GM23248 (cell line): ENCODE results near the gene TSPAN5. TPM values are rescaled to one million over a fixed set of nuclear protein-coding genes. Genes with fewer than 3 reads are reported as not detected.
"Not testable (repeated sequence)": the region's sequence is repeated elsewhere in the genome, so short reads cannot be mapped to it uniquely, and the experiment has no call there.

Experiments used
- DNase-seq: peaks from one replicate; pipeline ENCODE4 v3.0.0-alpha.2; 2015
- H2AFZ ChIP-seq: fragments of 200-600 bp; sonication (generic); 2 replicates; pipeline ENCODE4 v1.6.1; 2016; ENCODE audit warnings: antibody characterized with exemption
- H3F3A ChIP-seq: fragments of 200-600 bp; sonication (generic); 2 replicates; pipeline ENCODE4 v1.6.1; 2016; ENCODE audit warnings: mild to moderate bottlenecking, antibody characterized with exemption, mixed run types; ENCODE audit not compliant: insufficient read depth
- H3K27ac ChIP-seq: fragments of 200-600 bp; sonication (generic); 2 replicates; pipeline ENCODE4 v1.5.1; 2016; ENCODE audit warnings: mild to moderate bottlenecking
- H3K27me3 ChIP-seq: fragments of 200-600 bp; sonication (generic); replicated peaks from 2 replicates; pipeline ENCODE4 v1.6.1; 2016; ENCODE audit warnings: mild to moderate bottlenecking; ENCODE audit not compliant: insufficient read depth
- H3K36me3 ChIP-seq: fragments of 200-600 bp; sonication (generic); 2 replicates; pipeline ENCODE4 v1.6.1; 2016; ENCODE audit warnings: low read depth, mild to moderate bottlenecking
- H3K4me1 ChIP-seq: fragments of 200-600 bp; sonication (generic); 2 replicates; pipeline ENCODE4 v1.6.1; 2016; ENCODE audit warnings: mild to moderate bottlenecking; ENCODE audit not compliant: insufficient read depth
- H3K4me2 ChIP-seq: fragments of 200-600 bp; sonication (generic); one replicate; pipeline ENCODE4 v1.6.1; 2016; ENCODE audit warnings: mild to moderate bottlenecking; ENCODE audit not compliant: unreplicated experiment
- H3K4me3 ChIP-seq: fragments of 200-600 bp; sonication (generic); 2 replicates; pipeline ENCODE4 v1.5.1; 2016; ENCODE audit warnings: mild to moderate bottlenecking
- H3K79me2 ChIP-seq: fragments of 200-600 bp; sonication (generic); 2 replicates; pipeline ENCODE4 v1.6.1; 2016; ENCODE audit warnings: mild to moderate bottlenecking; ENCODE audit not compliant: insufficient read depth
- H3K9ac ChIP-seq: fragments of 200-600 bp; sonication (generic); 2 replicates; pipeline ENCODE4 v1.6.1; 2016; ENCODE audit warnings: mild to moderate bottlenecking
- H3K9me2 ChIP-seq: fragments of 200-600 bp; sonication (generic); 2 replicates; pipeline ENCODE4 v1.6.1; 2016; ENCODE audit warnings: mixed run types, mild to moderate bottlenecking, moderate library complexity; ENCODE audit not compliant: insufficient read depth
- H3K9me3 ChIP-seq: fragments of 200-600 bp; sonication (generic); one replicate; pipeline ENCODE4 v1.6.1; 2017; ENCODE audit warnings: low read depth
- H4K20me1 ChIP-seq: fragments of 200-600 bp; sonication (generic); 2 replicates; pipeline ENCODE4 v1.6.0; 2016; ENCODE audit not compliant: insufficient read depth
- EZH2 ChIP-seq: fragments of 200-600 bp; sonication (generic); IDR thresholded peaks from 2 replicates; pipeline ENCODE4 v1.6.1; 2018; ENCODE audit warnings: antibody characterized with exemption, mild to moderate bottlenecking; ENCODE audit not compliant: insufficient read depth, poor library complexity, severe bottlenecking
- EZH2phosphoT487 ChIP-seq: fragments of 200-600 bp; sonication (generic); IDR thresholded peaks from 2 replicates; pipeline ENCODE4 v1.6.1; 2018; ENCODE audit warnings: antibody characterized with exemption, moderate library complexity, mild to moderate bottlenecking, low read depth; ENCODE audit not compliant: insufficient read depth
- WGBS, 2 experiments: methylation state at CpG; one replicate each; pipeline ENCODE4 v1.1.6; 2015 to 2017; ENCODE audit warnings: low lambda C conversion rate in 2 of 2, low coverage in 1 of 2; ENCODE audit errors: missing lambda C conversion rate in 2 of 2; 5-methylcytosine and 5-hydroxymethylcytosine counted together
- in situ Hi-C: fragments of 300-500 bp; cut with MboI; formaldehyde crosslinking; loops from 2 replicates; pipeline ENCODE4 v1.15.0; 2020
- polyA plus RNA-seq: library from polyadenylated mRNA; unstranded; fragments of >200 nt; fragmentation: Nextera tagmentation; extraction: Ambion mirVana; gene quantifications from 2 replicates; pipeline ENCODE4 v1.2.1, GENCODE V29; 2016
- total RNA-seq: library from RNA; depleted of rRNA; stranded (reverse); fragments of >200 nt; shearing (Covaris generic); gene quantifications from 2 replicates; pipeline ENCODE4 v1.2.3, GENCODE V29; 2014

Gene TSPAN5
- total and polyA plus RNA-seq, 2 experiments from 2014 or later: 61.9 to 76.6 TPM

DNA sequence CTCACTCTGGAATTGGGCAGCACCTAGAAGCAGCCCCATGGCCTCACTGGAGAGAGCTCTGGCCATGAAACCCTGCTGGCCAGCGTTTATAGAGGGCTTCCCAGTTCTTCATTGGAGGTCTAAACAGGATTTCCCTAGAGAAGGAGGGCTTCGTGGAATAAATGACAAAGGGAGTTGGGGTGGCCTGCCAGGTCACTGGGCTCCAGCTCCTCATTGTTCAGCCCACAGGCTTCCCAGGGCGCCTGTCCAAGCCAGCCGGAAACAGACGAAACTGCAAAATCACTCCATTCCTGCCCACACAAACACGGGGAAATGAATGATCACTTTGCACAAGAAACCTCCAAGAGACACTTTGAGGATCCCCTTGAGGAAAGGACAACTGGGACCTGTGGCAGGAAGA, 189.7 kb downstream of the TSPAN5 start:
- 5 to 7% methylated on average over 6 of the region's 6 CpGs for WGBS, 2 experiments

GRCh38 chr4:98467627-98468072, 190.8 kb downstream of the TSPAN5 start:
- in situ Hi-C loops: loop anchor here (25.0 kb wide), 2 partner anchors 195 to 945 kb away; partner anchors contain the start of gene TSPAN5
- Histone ChIP-seq H3K9me3 (no peaks in the 10 kb centered on the region), H2AFZ (peak overlapping the region; percentile 61), H3K9me2 (no peaks in the 10 kb centered on the region), H3K4me2 (peak overlapping the region; percentile 86), H3F3A (peaks cover 18% of the 10 kb centered on the region), H3K4me1 (peaks cover 21% of the 10 kb centered on the region), H3K79me2 (peaks cover 13% of the 10 kb centered on the region; the same call in 1 of the 2 replicates), H3K27me3 (no peaks in the 10 kb centered on the region), H3K9ac (peak overlapping the region; percentile 73), H4K20me1 (no peaks in the 10 kb centered on the region), H3K27ac (peak overlapping the region; percentile 82), H3K4me3 (peak overlapping the region; percentile 72), H3K36me3 (peaks cover 10% of the 10 kb centered on the region; the same call in 1 of the 2 replicates)
- 4% methylated on average over 20 of the region's 20 CpGs for WGBS, 2 experiments
- peak; percentile 97 for DNase-seq
- TF ChIP-seq EZH2 (no peak), EZH2phosphoT487 (no peak)

More for the DNA sequence above, 189.7 kb downstream of the TSPAN5 start:
- H3K9me3 ChIP-seq: no peaks in the 10 kb centered on the region
- peaks cover 12% of the 10 kb centered on the region; the same call in 1 of the 2 replicates for H3K36me3 ChIP-seq
- H3K27me3 ChIP-seq: no peaks in the 10 kb centered on the region
- peak overlapping the region; percentile 52 for H3K9ac ChIP-seq
- H3K27ac ChIP-seq: peak overlapping the region; percentile 82
- peak; percentile 84 for DNase-seq
- H3F3A ChIP-seq: peaks cover 26% of the 10 kb centered on the region
- TF ChIP-seq EZH2phosphoT487 (no peak), EZH2 (no peak)
- no peaks in the 10 kb centered on the region for H3K9me2 ChIP-seq
- H3K4me2 ChIP-seq: peak overlapping the region; percentile 37
- in situ Hi-C loops: loop anchor here (25.0 kb wide), 2 partner anchors 194 to 944 kb away; partner anchors contain the start of gene TSPAN5
- no peak overlapping the region for H3K4me3 ChIP-seq
- H3K79me2 ChIP-seq: peaks cover 13% of the 10 kb centered on the region; the same call in 1 of the 2 replicates
- H2AFZ ChIP-seq: peak overlapping the region; percentile 18; the same call in 1 of the 2 replicates
- peaks cover 23% of the 10 kb centered on the region for H3K4me1 ChIP-seq
- no peaks in the 10 kb centered on the region for H4K20me1 ChIP-seq

GRCh38 chr4:98466868-98467599, 191.4 kb downstream of the TSPAN5 start:
- WGBS, 2 experiments: 27 to 28% methylated on average over 8 of the region's 8 CpGs

GRCh38 chr4:98462487-98462886, 195.9 kb downstream of the TSPAN5 start:
- Histone ChIP-seq H3K27ac (no peak overlapping the region), H3K36me3 (no peaks in the 10 kb centered on the region), H3K4me3 (no peak overlapping the region), H3K9ac (no peak overlapping the region), H2AFZ (no peak overlapping the region), H3K9me2 (no peaks in the 10 kb centered on the region), H3K79me2 (no peaks in the 10 kb centered on the region), H3F3A (no peaks in the 10 kb centered on the region), H3K4me1 (peaks cover 4% of the 10 kb centered on the region; the same call in 1 of the 2 replicates), H3K27me3 (no peaks in the 10 kb centered on the region), H3K4me2 (no peak overlapping the region), H3K9me3 (no peaks in the 10 kb centered on the region), H4K20me1 (no peaks in the 10 kb centered on the region)
- DNase-seq: peak; percentile 23
- no peak for TF ChIP-seq EZH2
- TF ChIP-seq EZH2phosphoT487: no peak
- in situ Hi-C loops: loop anchor here (25.0 kb wide), 2 partner anchors 200 to 950 kb away; partner anchors contain the start of gene TSPAN5

More at GRCh38 chr4:98466868-98467599, 191.4 kb downstream of the TSPAN5 start:
- no peak overlapping the region for H3K4me3 ChIP-seq
- H2AFZ ChIP-seq: peak overlapping the region; percentile 61
- H3K9ac ChIP-seq: 0 out of 2 replicates have a peak overlapping the region, but pooled peaks have one; percentile 73
- peaks cover 21% of the 10 kb centered on the region for H3K4me1 ChIP-seq
- no peaks in the 10 kb centered on the region for H3K9me2 ChIP-seq
- H3K27me3 ChIP-seq: no peaks in the 10 kb centered on the region
- peaks cover 5% of the 10 kb centered on the region; the same call in 1 of the 2 replicates for H3K36me3 ChIP-seq
- H3K27ac ChIP-seq: no peak overlapping the region
- DNase-seq: peak; percentile 30
- H3K79me2 ChIP-seq: peaks cover 13% of the 10 kb centered on the region; the same call in 1 of the 2 replicates
- TF ChIP-seq EZH2 (no peak), EZH2phosphoT487 (no peak)
- no peaks in the 10 kb centered on the region for H4K20me1 ChIP-seq
- H3F3A ChIP-seq: peaks cover 16% of the 10 kb centered on the region; the same call in 1 of the 2 replicates
- in situ Hi-C loops: loop anchor here (25.0 kb wide), 2 partner anchors 195 to 945 kb away; partner anchors contain the start of gene TSPAN5
- peak overlapping the region; percentile 86 for H3K4me2 ChIP-seq
- H3K9me3 ChIP-seq: no peaks in the 10 kb centered on the region

DNA sequence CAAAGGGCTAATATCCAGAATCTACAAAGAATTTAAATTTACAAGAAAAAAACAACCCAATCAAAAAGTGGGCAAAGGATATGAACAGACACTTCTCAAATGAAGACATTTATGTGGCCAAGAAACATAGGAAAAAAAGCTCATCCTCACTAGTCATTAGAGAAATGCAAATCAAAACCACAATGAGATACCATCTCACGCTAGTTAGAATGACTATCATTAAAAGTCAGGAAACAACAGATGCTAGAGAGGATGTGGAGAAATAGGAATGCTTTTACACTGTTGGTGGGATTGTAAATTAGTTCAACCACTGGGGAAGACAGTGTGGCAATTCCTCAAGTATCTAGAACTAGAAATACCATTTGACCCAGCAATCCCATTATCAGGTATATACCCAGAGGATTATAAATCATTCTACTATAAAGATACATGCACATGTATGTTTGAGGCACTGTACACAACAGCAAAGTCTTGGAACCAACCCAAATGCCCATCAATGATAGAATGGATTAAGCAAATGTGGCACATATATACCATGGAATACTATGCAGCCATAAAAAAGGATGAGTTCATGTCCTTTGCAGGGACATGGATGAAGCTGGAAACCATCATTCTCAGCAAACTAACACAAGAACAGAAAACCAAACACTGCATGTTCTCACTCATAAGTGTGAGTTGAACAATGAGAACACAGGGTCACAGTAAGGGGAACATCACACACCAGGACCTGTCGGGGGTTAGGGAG, 197.1 kb downstream of the TSPAN5 start:
- in situ Hi-C loops: loop anchor here (25.0 kb wide), 2 partner anchors 201 to 951 kb away; partner anchors contain the start of gene TSPAN5
- not testable (repeated sequence) for H3K27ac ChIP-seq, H3K4me1 ChIP-seq, H3K9me3 ChIP-seq, H3K27me3 ChIP-seq, DNase-seq, H3K36me3 ChIP-seq, H4K20me1 ChIP-seq, H3K4me3 ChIP-seq, H3K9ac ChIP-seq, H2AFZ ChIP-seq, H3K4me2 ChIP-seq, H3K79me2 ChIP-seq, H3K9me2 ChIP-seq, H3F3A ChIP-seq
- 86 to 90% methylated on average over 2 of the region's 2 CpGs for WGBS, 2 experiments

DNA sequence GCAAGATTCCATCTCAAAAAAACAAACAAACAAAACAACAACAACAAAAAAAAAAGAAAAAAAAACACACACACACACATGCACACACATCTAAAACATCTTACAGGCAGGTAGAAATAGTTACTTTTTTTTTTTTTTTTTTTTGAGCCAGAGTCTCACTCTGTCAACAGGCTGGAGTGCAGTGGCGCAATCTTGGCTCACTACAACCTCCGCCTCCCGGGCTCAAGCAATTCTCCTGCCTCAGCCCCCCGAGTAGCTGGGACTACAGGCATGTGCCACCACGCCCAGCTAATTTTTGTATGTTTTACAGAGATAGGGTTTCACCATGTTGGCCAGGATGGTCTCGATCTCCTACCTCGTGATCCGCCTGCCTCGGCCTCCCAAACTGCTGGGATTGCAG, 201.0 kb downstream of the TSPAN5 start:
- not testable (repeated sequence) for H2AFZ ChIP-seq, H4K20me1 ChIP-seq, H3K9me3 ChIP-seq, H3F3A ChIP-seq, H3K27ac ChIP-seq, H3K9me2 ChIP-seq, DNase-seq, H3K27me3 ChIP-seq, H3K4me3 ChIP-seq, H3K9ac ChIP-seq, H3K36me3 ChIP-seq, H3K4me1 ChIP-seq, H3K79me2 ChIP-seq, H3K4me2 ChIP-seq
- in situ Hi-C loops: loop anchor here (25.0 kb wide), 2 partner anchors 205 to 955 kb away; partner anchors contain the start of gene TSPAN5
- WGBS, 2 experiments: 81% methylated on average over 9 of the region's 9 CpGs
